Urothelium cell line (cell line): ENCODE data around the gene PTPRD.

ENCODE experiments used
- DNase-seq: peaks from one replicate; pipeline ENCODE4 v3.0.0; 2011; ENCODE audit warnings: low spot score, mixed read lengths
- FAIRE-seq: peaks from 2 replicates; lab custom pipeline; 2011; peaks lifted over from hg19 to GRCh38; lab: Jason Lieb, UNC

PTPRD gene

DNA sequence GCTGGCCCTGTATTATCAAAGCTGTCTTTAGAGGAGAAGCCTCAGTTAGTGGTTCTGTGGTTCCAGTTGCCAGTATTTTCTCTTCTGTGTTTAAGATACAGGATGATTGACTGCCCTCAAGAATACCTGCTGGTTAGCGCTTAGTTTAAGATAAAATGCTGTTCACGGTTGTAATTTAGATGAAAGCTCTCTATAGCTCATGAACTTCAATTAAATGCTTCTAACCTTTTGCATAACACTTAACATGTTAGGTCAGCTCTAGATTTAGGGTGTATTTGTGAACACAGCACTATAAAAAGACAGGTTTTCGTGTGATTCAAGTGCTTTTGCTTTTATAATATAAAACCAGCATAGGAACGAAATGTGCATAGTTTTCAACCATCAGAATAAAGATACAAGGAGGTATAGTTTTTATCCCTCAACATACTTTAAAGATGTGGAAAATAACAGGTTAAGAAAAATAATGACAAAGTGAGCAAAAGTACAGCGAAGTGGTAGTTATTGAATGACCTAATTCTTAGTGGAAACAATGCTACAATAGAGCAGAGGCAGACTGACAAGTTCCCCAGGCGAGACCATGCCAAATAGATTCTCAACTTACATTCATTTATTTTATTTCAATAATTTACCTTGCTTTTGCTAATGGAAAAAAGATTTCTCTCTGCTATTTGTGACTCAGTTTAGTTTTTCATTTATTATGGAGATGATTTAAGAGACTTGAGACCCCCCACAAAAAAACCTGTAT is 2210.7 kb downstream of the PTPRD start:
- DNase-seq (no peak), FAIRE-seq (no peak)

DNA sequence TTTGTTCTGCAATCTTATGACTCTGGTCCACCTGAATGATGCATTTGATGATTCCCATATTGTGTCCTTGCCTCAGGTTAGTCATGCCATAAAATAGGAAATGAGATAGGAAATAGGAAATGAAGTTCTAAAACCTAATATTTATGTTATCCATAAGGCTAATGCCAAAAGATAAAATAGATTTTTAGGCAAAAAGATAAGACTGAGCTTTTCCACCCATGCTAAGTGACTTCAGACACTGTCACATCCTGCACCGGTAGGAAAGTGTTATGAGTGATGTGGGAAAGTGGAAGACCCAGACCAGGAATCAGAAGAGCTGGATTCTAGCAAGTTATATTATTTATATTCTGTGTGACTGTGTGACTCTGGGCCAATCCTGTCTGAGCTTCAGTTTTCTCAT is 2212.4 kb downstream of the PTPRD start:
- no peak for FAIRE-seq
- no peak for DNase-seq

DNA sequence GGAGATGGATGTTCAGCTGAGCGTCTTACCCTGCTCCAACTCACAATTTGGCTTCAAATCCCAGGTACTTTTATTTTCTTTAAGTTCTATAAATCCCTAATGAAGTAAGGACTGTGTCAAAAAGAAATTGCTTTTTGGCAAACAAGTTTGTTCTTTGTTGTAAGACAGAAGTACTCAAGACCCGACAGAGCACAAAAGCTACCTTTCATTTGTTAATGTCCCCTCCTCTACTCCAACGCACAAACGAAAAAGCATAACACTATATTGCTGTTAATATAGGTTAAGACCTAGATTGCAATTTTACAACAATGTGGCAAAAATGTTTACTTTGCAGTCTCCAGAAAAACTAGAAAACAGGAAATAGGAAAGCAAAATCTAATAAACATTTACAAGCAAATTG is 2217.8 kb downstream of the PTPRD start:
- no peak for DNase-seq
- FAIRE-seq, result no peak

DNA sequence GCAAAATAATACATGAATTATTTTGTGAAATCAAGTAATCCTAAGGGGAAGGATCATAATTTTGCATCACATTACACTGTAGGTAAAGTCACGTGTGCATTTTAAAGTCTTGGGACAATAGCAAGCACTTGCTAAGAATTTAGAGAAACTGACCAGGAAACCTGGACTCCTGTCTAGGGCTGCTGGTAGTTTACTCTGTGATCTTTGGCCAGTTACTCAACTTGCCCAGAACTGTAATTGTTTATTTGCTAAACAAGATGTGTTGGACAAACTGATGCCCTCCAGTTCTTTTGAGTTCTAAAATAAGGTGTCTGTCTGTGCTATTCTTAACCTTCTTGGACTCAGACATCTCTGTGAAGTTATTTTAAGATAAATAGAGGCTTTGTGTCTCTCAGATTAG is 2218.5 kb downstream of the PTPRD start:
- DNase-seq (no peak), FAIRE-seq (no peak)

DNA sequence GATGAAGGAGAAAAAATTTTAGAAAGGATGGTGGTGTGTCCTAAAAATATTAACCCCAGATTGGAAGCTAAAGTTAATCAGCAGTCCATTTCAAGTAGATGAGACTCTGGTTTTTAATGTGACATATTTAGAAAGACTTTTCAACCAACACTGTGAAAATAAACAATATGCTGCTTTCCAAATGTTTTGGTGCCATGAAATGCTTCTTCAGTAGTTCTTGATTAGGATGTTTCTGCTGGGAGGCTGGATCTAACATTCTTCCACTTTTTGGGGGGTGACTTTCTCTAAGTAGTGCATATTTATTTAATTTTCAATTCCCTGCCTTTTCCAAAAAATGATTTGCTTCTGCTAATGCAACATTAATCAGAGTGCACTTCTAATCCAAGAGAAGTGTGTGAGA is 2219.9 kb downstream of the PTPRD start:
- no peak for FAIRE-seq

DNA sequence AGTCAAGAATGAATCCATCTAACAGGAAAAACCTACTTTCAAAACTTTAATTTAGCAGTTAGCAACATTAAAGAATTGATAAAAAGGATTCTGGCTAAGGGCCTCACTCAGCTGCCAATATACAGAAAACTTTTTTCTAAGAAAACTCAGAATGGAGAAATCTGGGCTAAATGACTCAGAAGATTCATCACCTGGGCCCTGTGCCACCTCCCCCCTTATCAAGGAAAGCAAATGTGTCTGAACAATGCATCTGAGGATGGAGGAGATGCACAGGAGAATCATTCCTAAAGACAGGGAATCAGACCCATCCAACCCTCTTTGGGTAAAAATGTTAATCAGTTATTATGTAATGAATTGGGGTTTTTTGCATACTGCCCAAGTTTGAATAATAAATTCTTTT is 2221.2 kb downstream of the PTPRD start:
- no peak for DNase-seq
- FAIRE-seq, result no peak

More for the DNA sequence above, 2219.9 kb downstream of the PTPRD start:
- no peak for DNase-seq

DNA sequence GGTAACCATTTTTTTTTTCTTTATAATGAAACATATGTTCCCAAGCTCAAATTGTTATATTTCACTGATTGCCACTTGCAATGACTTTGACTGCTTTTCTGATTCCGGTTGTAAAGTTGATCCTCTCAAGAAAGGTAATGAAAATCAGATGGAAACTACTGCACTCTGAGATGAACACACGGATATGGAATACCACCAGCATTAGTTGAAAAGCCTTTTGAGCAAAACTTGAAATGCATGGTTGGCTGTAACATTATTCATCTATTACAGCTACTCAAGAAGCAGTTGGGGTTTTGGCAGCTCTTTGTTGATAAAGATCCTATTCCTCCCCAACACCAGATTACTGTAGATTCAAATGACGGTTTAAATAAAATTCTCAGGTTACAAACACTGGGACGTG is 2221.7 kb downstream of the PTPRD start:
- no peak for DNase-seq
- FAIRE-seq, result no peak

DNA sequence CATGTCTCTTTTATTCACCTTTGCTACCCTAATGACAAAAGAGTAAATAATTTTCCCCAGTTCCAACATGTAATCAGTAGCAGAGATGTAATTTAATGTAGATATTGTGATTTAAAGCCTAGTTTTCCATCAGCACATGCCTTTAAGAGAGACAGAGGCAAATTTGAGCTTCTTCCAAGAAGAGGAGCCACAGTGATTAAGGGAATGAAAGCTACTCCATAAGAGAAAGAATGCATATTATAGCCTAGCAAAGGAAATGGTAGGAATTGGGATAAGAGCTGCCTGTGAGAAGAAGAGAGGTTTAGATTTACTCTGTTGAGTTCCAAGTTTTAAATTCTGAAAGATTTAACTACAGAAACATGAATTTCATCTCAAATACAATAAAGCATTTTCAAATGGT is 2222.2 kb downstream of the PTPRD start:
- FAIRE-seq (no peak), DNase-seq (no peak)

DNA sequence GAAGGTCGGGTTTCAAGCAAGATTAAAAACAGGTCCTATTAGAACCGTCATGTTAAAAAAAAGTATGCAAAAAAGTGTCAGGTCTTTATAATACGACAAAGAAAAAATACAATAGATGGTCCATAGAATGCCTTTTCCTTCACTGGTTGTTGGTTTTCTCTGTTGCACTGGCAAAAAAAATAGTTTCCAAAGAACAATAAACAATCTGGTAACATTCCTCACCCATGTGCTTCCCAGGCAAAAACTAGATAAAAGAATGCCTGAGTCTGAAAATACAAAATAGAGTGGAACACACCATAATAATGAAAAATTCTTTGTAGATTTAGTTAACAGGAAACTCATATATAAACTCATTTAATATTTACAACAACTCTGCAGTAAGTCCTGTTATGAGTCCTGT is 2223.3 kb downstream of the PTPRD start:
- no peak for FAIRE-seq
- DNase-seq, result no peak

DNA sequence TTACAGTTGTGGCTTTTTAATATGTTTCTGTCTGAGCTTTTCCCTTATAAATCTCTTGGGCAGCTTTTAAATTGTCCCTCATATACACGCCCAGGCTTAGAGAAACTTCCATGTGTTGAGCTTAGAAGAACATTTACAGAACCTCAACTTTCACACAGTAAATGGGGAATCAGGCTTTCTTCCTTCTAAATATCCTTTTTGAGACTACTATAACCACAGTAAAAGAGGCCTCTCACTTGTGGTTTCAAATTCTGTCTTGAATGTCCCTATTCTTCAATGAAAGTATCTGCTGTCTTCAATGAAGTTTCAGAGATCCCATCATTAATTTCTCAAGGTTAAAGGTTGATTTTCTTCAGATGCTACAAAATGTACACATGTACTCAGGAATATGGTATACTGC is 2224.7 kb downstream of the PTPRD start:
- FAIRE-seq, result no peak
- no peak for DNase-seq

DNA sequence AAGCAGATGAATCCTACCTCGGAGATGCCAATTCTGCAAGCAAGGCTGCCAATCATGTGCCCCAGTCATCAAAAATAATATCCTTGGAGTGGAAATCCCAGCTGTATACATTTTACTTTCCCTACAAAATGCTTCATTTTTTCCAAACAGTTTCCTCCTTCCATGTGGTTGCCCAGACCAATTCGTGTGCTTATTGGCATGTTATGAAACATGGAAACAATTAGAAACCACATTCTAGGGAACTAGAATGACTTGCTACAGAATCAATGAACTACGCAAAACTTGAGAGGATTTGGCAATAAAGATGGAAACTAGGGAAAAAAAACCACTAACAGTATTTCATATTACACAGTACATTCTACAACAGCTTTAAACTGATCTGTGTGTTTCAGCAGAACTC is 2228.7 kb downstream of the PTPRD start:
- no peak for FAIRE-seq
- DNase-seq, result no peak

DNA sequence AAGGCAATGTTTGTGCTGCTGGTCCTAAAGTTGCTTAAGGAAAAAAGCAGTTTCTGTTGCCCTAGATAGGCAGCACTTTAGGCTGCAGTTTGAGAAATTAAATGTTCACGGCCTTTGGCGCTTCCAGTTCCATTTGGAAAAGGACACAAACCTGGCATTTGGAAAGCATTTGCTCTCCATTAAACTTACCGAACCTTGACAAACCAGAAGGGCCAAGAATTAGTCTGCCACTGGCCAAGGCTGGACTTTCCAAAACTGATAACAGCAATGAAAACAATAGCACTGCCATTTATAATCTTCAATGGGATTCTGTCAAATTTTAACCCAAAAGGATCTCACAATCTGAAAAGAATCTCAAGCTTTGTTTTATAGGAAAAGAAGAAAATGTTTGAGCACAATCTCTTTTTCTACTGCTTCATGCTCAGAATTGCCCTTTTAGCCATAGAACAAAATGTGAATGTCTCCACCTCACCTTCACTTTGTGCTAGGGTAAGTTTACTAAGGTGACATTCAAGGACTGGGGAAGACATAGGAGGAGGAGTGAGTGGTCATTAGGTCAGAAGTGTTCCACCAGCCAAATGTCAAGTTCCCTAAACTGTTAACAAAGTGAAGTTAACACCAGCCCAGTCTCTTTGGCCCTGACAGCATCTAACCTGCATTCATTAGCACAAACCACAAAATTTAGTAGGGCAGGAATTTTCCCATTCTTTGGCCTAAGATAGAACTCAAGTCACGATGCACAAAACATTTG is 2229.8 kb downstream of the PTPRD start:
- FAIRE-seq, result no peak
- no peak for DNase-seq

DNA sequence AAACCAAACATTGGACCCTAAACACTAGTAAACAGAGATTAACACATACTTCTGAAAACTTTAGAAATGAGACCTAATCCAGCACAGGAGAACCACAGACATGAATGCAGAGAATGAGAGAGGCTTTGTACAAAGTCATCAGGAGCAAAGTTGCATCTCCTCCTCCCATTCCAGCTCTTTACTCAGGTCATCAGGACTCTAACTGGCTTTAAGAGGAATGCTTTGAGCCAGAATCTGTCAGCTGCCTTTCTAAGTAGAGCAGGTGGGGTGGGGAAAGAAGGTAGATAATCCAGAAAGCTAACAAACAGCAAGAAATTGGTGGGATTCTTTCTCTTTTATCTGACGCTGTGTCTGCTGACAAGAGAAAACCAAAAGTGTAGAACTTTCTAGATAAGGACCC is 2230.5 kb downstream of the PTPRD start:
- DNase-seq, result no peak
- FAIRE-seq, result no peak

DNA sequence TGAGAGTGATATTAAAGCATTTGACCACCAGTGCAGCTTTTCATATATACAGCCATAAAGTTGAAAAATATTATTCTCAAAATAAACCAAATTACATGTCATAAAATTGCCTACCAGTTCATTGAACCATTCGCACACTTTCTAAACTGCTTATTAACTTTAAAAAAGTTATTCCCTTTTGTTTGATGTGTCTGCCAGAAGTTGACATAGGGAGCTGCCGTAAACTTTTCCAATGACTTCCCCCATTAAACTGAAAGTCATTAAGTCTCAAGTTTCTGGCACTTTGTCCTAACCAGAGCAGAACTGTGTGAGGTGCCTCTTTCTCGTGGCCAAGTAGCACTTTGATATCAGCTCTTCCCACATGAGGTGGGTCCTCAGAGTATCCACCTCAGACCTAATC is 2231.2 kb downstream of the PTPRD start:
- DNase-seq (no peak), FAIRE-seq (no peak)

DNA sequence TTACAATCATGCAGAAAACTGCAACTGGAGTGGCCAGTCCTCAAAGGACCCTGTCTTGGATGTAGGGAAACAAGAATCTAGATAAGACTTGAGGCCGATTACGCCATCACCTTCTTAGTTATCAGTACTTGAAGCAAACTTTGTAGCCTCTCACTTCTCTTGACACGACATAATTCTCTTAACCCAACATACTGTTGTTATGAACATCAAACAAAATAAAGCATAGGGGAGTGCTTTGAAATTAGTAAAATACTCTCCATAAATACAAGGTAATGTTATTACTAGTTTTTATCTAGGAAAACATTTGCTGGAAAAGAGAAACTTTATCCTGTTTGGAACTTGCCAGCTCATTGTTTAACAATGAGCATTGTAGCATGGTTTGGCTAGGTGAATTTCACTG is 2238.3 kb downstream of the PTPRD start:
- DNase-seq (no peak), FAIRE-seq (no peak)

DNA sequence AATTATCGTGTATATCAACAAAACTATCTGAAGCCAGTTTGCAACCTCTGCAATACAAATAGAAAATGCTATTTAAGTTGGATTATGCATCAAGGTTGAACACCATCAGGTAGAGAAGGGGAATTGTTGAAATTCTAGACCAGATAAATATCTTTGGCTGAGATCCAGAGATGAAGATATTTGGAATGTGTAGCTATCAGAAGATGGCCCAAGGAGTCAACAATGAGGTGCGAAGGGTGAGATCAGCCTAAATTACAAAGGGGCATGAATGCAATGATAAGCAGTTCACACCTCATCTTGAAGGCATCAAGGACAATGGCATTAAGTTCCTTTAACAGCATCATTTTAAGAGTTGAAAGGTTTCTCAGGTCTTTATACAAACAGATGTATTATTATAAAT is 2241.1 kb downstream of the PTPRD start:
- DNase-seq (no peak), FAIRE-seq (no peak)

DNA sequence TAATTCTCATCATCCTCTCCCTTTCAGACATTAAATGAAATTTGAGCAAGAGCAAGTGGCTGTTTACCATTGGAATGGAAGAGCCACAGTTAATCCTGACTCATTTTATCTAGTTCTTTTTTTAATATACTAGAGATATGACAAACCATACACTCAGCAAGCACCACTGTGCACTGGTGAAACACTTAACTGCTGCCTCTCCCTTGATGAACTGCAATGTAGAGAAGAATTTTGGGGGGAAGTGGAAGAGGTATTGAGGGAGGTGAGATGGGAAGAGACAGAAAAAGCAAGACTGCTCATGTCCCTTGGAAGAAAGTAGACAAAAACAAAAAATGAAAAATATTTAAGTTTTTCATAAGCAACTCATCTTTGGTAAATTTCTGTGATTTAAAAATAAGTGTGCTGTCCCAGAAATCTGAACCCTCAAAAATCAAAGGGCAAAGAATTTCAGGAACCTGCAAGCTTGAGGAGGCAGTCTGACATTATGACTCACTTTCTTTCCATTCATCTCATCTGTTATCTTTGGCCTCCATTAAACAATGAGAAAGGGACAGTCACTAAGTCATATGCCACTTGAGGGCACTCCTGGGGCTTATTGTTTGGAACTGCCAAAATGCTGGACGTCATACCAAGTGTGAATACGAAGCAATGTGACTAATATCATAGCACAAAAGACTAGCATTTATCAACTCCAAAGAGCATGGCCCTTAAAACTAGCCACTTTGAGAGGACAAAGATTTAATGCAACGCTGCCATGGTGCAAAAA is 2246.5 kb downstream of the PTPRD start:
- FAIRE-seq (no peak), DNase-seq (peak; percentile 8)

DNA sequence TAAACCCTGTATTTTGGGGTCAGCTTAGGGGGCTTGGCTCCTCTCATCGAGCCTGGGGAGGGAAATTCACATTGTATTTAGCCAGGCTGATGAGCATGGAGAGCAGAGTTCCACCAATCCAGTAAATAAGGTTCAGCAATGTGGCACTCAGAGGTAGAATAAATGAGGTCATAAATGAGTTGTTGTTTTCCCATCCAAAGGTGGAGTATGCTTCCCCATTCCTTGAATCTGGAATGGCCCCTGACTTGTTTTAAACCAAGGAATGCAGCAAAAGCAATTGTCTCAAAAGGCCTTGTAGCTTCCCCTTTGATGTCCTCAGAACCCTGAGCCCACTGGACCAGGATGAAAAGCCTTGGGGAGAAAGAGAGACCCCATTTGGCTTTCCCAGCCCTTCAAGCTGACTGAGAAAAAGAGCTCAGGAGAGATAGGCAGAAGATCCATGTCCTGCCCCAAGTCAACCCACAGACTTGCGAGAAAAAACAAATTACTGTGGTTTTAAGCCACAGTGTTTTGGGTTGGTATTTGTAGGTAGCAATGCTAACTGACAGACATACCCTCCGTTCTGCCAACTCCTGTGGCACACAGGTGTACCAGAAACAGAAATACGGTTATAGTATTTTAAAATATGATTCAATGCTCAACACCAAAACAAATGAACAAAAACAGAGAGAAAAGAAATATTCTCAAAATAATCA is 2247.2 kb downstream of the PTPRD start:
- DNase-seq, result no peak
- no peak for FAIRE-seq

DNA sequence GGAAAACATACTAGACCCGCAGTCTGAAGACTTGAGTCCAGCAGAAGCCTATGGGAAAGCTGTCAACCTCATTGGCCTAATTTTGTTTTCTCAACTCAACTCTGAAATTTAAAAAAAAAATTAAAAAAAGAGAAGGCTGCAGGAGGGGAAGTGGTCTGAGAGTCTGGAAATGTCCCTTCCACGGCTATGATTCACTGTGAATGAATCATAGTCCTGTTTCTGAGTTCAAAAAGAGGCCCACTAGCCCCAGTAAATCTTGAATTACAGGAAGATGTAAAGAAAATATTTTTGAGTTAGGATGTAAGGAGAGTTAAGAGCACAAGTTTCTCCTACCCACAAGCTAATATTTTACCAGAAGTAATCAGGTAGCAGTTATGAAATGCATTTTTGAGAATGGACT is 2247.8 kb downstream of the PTPRD start:
- peak; percentile 43 for DNase-seq
- no peak for FAIRE-seq

DNA sequence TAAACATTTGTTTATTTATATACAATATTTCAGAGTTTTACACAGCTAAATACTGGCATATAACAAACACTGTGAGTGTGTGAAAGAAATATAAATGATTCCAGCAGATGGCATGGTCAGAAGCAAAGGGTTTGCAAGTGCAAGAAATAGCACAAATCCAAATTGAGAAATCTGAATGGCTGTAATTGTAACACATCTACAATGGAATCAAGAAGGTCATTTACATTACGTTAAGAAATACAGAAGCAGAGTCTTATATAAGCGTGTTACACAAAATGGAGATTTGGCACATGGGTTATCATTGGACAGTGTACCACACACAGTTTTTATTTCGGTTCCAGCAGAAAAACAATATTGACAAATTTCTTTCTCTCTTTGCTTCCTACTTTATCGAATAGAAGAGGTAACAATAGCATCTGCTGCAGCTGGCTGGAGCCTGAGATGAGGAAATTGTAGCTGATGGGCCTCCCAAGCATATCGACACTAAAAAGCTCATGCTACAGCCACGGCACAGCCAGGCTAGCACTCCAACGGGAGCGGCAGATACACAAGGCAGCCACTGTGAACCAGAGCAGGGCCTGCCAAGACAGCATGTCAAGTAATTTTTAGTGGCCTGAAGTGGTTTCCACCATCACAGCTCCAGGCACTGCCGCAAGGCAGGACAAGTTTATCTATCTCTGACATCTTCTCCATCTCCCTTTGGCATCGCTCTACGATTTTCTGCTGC is 2248.6 kb downstream of the PTPRD start:
- no peak for FAIRE-seq
- DNase-seq, result no peak

DNA sequence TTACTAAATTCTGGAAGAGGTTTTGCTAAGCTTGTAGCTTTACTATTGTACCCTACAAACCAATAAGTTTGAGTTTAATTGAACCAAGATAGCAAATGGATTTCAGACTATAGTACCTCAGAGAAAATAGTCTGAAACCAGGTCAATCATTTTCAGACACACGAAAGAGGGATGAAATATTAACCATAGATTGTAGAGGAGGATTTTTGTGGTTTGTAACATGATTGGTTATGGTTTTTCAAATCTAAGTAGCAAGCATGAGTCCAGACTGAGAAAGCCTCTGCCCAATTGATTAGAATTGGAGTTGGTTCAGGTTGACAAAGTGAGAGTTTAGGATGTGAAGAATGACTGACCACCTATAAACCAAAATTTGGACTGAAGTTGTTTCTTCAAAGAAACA is 2250.6 kb downstream of the PTPRD start:
- no peak for DNase-seq
- no peak for FAIRE-seq
